Measurements from ENCODE around the gene SND1.

- TF ChIP-seq CTCF (IDR thresholded peaks at IDR 0.05; ENCODE audit: low read depth, low read length, poor library complexity, severe bottlenecking) (peak; percentile 96), EZH2phosphoT487 (IDR thresholded peaks at IDR 0.05; ENCODE audit: borderline replicate concordance, low read length) (no peak)
Measured at GRCh38 chr7:128020159-128020558, 368.2 kb downstream of the SND1 start.
